HepG2 (cell line): ENCODE data around the gene AMOTL2. TPM values are rescaled to one million over a fixed set of nuclear protein-coding genes. Genes with fewer than 3 reads are reported as not detected.

Source experiments
- CEBPG ChIP-seq: IDR thresholded peaks from 2 replicates; pipeline ENCODE4 v1.6.1; 2016
- ERF ChIP-seq: IDR thresholded peaks from 2 replicates; pipeline ENCODE4 v1.6.1; 2018; ENCODE audit warnings: missing biosample characterization, missing genetic modification reagents
- GTF3A ChIP-seq: sonication (generic); formaldehyde crosslinking; conservative IDR thresholded peaks from 2 replicates; pipeline ENCODE4 v1.4.0; 2020; ENCODE audit warnings: mild to moderate bottlenecking, missing genetic modification reagents
- HOXA3 ChIP-seq: sonication (generic); formaldehyde crosslinking; IDR thresholded peaks from 2 replicates; pipeline ENCODE4 v1.5.0; 2020; ENCODE audit warnings: missing genetic modification reagents
- MED1 ChIP-seq: sonication (generic); formaldehyde crosslinking; IDR thresholded peaks from 2 replicates; pipeline ENCODE4 v1.4.0; 2020; ENCODE audit warnings: missing genetic modification reagents
- MEIS1 ChIP-seq: sonication (generic); formaldehyde crosslinking; IDR thresholded peaks from 2 replicates; pipeline ENCODE4 v1.9.0; 2021; ENCODE audit warnings: mild to moderate bottlenecking, missing genetic modification reagents, moderate library complexity, borderline replicate concordance
- MTA1 ChIP-seq: sonication (generic); formaldehyde crosslinking; IDR thresholded peaks from 2 replicates; pipeline ENCODE4 v1.4.0; 2020; ENCODE audit warnings: missing genetic modification reagents, mild to moderate bottlenecking, borderline replicate concordance
- NFATC3 ChIP-seq: sonication (generic); formaldehyde crosslinking; IDR thresholded peaks from 2 replicates; pipeline ENCODE4 v1.5.1; 2020; ENCODE audit warnings: mild to moderate bottlenecking, missing genetic modification reagents
- NFE2L1 ChIP-seq: sonication (generic); formaldehyde crosslinking; IDR thresholded peaks from 2 replicates; pipeline ENCODE4 v1.4.0; 2020; ENCODE audit warnings: missing genetic modification reagents, mild to moderate bottlenecking, borderline replicate concordance
- NR2F2 ChIP-seq: IDR thresholded peaks from 2 replicates; pipeline ENCODE4 v1.6.1; 2012; ENCODE audit warnings: low read depth, inconsistent platforms, borderline replicate concordance
- NR2F6 ChIP-seq, 2 experiments: IDR thresholded peaks; 2 replicates each; pipeline ENCODE4 v1.6.1; 2016; ENCODE audit warnings: antibody characterized with exemption in 1 of 2, mild to moderate bottlenecking in 1 of 2
- NRL ChIP-seq: sonication (generic); formaldehyde crosslinking; IDR thresholded peaks from 2 replicates; pipeline ENCODE4 v1.5.0; 2020; ENCODE audit warnings: missing genetic modification reagents, mild to moderate bottlenecking, moderate library complexity, borderline replicate concordance
- SP4 ChIP-seq: sonication (generic); formaldehyde crosslinking; IDR thresholded peaks from 2 replicates; pipeline ENCODE4 v1.8.1; 2023; ENCODE audit warnings: mild to moderate bottlenecking, missing genetic modification reagents
- SYNCRIP ChIP-seq: fragments of 200-400 bp; formaldehyde crosslinking; IDR thresholded peaks from 2 replicates; pipeline ENCODE4 v1.6.1; 2018; ENCODE audit warnings: mild to moderate bottlenecking, low read depth, low read length; ENCODE audit not compliant: insufficient read depth
- TRIM24 ChIP-seq: sonication (generic); formaldehyde crosslinking; IDR thresholded peaks from 2 replicates; pipeline ENCODE4 v1.8.0; 2022; ENCODE audit warnings: mild to moderate bottlenecking, missing genetic modification reagents
- ZNF549 ChIP-seq: sonication (generic); formaldehyde crosslinking; IDR thresholded peaks from 2 replicates; pipeline ENCODE4 v1.5.0; 2020; ENCODE audit warnings: missing genetic modification reagents
- ZNF781 ChIP-seq: sonication (generic); formaldehyde crosslinking; IDR thresholded peaks from 2 replicates; pipeline ENCODE4 v1.5.1; 2020; ENCODE audit warnings: borderline replicate concordance, mild to moderate bottlenecking, missing genetic modification reagents; ENCODE audit errors: not compliant biosample characterization
- polyA plus RNA-seq, 8 experiments: library from polyadenylated mRNA; depleted of rRNA in 3 of 8; stranded (reverse) in 7 of 8; unstranded in 1 of 8; fragments of >200 nt; fragmentation: Illumina TruSeq in 4 of 8; extraction: Trizol in 4 of 8; gene quantifications; 2 replicates each; pipeline versions ENCODE4 v1.2.1 to v1.2.3, GENCODE V29; 2011 to 2016; ENCODE audit warnings: low read depth in 4 of 8, missing spikeins in 1 of 8, mixed read lengths in 1 of 8; ENCODE audit not compliant: insufficient read depth in 1 of 8
- total RNA-seq, 5 experiments: library from RNA; depleted of rRNA; stranded (reverse); fragments of >200 nt; fragmentation: Illumina TruSeq; extraction: Trizol; gene quantifications; 2 replicates each; pipeline ENCODE4 v1.2.3, GENCODE V29; 2016; ENCODE audit warnings: low read depth in 1 of 5
- TF ChIP-seq, protein P1 (sequence below), 2 experiments: sonication (generic) in 1 of 2; formaldehyde crosslinking in 1 of 2; IDR thresholded peaks; 2 replicates each; pipeline versions ENCODE4 v1.4.0 to v1.6.1; 2016 to 2020; ENCODE audit warnings: borderline replicate concordance in 1 of 2, low read depth in 1 of 2, mild to moderate bottlenecking in 1 of 2, missing genetic modification reagents in 1 of 2
- TF ChIP-seq, protein P2 (sequence below): sonication (generic); formaldehyde crosslinking; IDR thresholded peaks from 2 replicates; pipeline ENCODE4 v1.4.0; 2020; ENCODE audit warnings: missing genetic modification reagents
- TF ChIP-seq, protein P3 (sequence below): sonication (generic); formaldehyde crosslinking; IDR thresholded peaks from 2 replicates; pipeline ENCODE4 v1.9.0; 2021; ENCODE audit warnings: missing genetic modification reagents, mild to moderate bottlenecking, borderline replicate concordance
- TF ChIP-seq, protein P4 (sequence below): sonication (generic); formaldehyde crosslinking; IDR thresholded peaks from 2 replicates; pipeline ENCODE4 v1.8.0; 2022; ENCODE audit warnings: low read depth, missing genetic modification reagents
- TF ChIP-seq, protein P5 (sequence below): sonication (generic); formaldehyde crosslinking; IDR thresholded peaks from 2 replicates; pipeline ENCODE4 v1.8.1; 2023; ENCODE audit warnings: mild to moderate bottlenecking, moderate library complexity, missing genetic modification reagents

The AMOTL2 gene
- total and polyA plus RNA-seq, 2 of the 13 experiments (the other 11 are each of a cell fraction or from before 2014, with no cell fraction given): 17.3 to 18.5 TPM

DNA sequence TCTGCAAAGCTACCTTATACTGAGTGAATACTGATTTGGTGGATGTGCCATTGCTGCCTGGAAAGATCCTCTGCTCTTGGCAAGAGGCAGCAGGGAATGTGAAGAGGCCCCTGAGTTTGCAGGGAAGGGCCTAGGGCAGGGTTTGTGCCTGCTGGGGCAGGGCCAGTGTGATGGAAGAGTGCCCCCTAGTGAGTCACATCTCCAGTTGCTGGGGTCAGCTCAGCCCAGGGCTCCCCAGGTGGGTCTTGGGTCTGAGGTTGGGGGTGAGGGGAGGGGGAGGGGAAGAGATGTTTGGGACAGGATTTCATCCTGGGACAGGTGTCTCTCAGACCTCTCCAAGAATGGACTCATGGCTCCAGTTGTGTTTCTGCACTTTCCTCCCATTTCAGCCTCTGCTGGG, 4.1 kb upstream of the AMOTL2 start (continued):
- TF ChIP-seq, protein P1, sequence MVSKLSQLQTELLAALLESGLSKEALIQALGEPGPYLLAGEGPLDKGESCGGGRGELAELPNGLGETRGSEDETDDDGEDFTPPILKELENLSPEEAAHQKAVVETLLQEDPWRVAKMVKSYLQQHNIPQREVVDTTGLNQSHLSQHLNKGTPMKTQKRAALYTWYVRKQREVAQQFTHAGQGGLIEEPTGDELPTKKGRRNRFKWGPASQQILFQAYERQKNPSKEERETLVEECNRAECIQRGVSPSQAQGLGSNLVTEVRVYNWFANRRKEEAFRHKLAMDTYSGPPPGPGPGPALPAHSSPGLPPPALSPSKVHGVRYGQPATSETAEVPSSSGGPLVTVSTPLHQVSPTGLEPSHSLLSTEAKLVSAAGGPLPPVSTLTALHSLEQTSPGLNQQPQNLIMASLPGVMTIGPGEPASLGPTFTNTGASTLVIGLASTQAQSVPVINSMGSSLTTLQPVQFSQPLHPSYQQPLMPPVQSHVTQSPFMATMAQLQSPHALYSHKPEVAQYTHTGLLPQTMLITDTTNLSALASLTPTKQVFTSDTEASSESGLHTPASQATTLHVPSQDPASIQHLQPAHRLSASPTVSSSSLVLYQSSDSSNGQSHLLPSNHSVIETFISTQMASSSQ (IDR thresholded peaks at IDR 0.05; ENCODE audit: low read depth): no peak
- TF ChIP-seq, protein P1 (CRISPR knock-in tag; IDR thresholded peaks at IDR 0.05; ENCODE audit: borderline replicate concordance): no peak
- TF ChIP-seq TRIM24 (CRISPR knock-in tag): no peak
- TF ChIP-seq MED1 (CRISPR knock-in tag): no peak
- no peak for TF ChIP-seq NFATC3 (CRISPR knock-in tag)
- TF ChIP-seq NR2F6 (IDR thresholded peaks at IDR 0.05): no peak
- TF ChIP-seq NR2F6 (CRISPR knock-in tag; IDR thresholded peaks at IDR 0.05): peak; percentile 51; the same call in 1 of the 2 replicates
- TF ChIP-seq, protein P2, sequence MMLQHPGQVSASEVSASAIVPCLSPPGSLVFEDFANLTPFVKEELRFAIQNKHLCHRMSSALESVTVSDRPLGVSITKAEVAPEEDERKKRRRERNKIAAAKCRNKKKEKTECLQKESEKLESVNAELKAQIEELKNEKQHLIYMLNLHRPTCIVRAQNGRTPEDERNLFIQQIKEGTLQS (CRISPR knock-in tag): no peak
- no peak for TF ChIP-seq NR2F2
- TF ChIP-seq CEBPG (CRISPR knock-in tag): no peak
- TF ChIP-seq ERF: no peak
- no peak for TF ChIP-seq ZNF549 (CRISPR knock-in tag)
- TF ChIP-seq ZNF781 (CRISPR knock-in tag): no peak
- TF ChIP-seq SYNCRIP: no peak
- TF ChIP-seq SP4 (CRISPR knock-in tag): no peak
- 0 out of 2 replicates have a peak, but pooled peaks have one; percentile 17 for TF ChIP-seq HOXA3 (CRISPR knock-in tag)
- TF ChIP-seq NFE2L1 (CRISPR knock-in tag): no peak
- no peak for TF ChIP-seq MEIS1 (CRISPR knock-in tag)
- TF ChIP-seq, protein P3, sequence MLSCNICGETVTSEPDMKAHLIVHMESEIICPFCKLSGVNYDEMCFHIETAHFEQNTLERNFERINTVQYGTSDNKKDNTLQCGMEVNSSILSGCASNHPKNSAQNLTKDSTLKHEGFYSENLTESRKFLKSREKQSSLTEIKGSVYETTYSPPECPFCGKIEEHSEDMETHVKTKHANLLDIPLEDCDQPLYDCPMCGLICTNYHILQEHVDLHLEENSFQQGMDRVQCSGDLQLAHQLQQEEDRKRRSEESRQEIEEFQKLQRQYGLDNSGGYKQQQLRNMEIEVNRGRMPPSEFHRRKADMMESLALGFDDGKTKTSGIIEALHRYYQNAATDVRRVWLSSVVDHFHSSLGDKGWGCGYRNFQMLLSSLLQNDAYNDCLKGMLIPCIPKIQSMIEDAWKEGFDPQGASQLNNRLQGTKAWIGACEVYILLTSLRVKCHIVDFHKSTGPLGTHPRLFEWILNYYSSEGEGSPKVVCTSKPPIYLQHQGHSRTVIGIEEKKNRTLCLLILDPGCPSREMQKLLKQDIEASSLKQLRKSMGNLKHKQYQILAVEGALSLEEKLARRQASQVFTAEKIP (CRISPR knock-in tag): no peak
- no peak for TF ChIP-seq GTF3A (CRISPR knock-in tag)
- TF ChIP-seq, protein P4, sequence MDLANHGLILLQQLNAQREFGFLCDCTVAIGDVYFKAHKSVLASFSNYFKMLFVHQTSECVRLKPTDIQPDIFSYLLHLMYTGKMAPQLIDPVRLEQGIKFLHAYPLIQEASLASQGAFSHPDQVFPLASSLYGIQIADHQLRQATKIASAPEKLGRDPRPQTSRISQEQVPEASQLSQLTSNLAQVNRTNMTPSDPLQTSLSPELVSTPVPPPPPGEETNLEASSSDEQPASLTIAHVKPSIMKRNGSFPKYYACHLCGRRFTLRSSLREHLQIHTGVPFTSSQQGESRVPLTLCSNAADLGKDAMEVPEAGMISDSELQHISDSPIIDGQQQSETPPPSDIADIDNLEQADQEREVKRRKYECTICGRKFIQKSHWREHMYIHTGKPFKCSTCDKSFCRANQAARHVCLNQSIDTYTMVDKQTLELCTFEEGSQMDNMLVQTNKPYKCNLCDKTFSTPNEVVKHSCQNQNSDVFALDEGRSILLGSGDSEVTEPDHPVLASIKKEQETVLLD (CRISPR knock-in tag): no peak
- TF ChIP-seq, protein P5, sequence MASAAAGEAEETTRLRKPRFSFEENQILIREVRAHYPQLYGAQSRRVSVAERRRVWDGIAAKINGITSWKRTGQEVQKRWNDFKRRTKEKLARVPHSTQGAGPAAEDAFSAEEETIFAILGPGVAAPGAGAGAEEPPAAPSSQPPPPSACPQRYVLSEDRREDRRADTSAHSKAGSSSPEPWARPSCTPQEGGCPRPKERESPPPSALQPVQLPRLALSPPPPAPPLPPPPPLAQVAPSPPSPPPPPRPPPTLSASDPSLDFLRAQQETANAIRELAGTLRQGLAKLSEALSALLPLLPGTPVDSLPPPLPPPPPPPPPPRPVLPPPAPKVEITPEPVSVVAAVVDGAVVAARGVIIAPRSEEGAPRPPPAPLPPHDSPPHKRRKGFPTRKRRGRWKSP: no peak
- no peak for TF ChIP-seq NRL (CRISPR knock-in tag)
- TF ChIP-seq MTA1: no peak
